ENCODE data around the gene FTHL17.

The FTHL17 gene

DNA sequence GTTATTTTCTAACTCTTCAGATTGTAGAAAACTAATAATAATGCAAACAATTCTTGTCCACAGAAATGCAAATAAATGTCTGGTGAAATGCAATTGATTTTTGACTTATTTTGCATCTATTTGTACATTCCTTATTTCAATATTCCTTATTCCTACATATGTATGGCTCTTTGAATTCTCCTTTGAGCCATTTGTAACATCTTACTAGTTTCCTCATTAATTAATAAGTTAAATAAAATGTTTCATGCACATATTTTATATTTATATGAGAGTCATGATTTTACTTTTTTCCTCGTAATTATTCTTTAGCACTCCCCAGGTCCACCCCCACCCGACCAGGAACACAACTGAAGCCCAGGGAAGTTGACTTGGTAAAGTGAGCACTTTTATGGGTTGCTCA is 2.7 kb upstream of the FTHL17 start:
- in situ Hi-C loops (cut with MboI; ENCODE audit: low sequenced_read_pairs, unreplicated experiment), result no loop called here
- DNase-seq (ENCODE audit: low spot score), result no peak
- TF ChIP-seq CTCF (IDR thresholded peaks at IDR 0.05; ENCODE audit: borderline replicate concordance, control extremely low read depth, extremely low read depth, insufficient read depth, missing control alignments), result no peak

GRCh38 chrX:31071262-31071661 is 579 bp downstream of the FTHL17 start:
- TF ChIP-seq CTCF (IDR thresholded peaks at IDR 0.05; ENCODE audit: borderline replicate concordance, control extremely low read depth, extremely low read depth, insufficient read depth, missing control alignments), result no peak
- DNase-seq (ENCODE audit: low spot score), result no peak
- in situ Hi-C loops (cut with MboI; ENCODE audit: low sequenced_read_pairs, unreplicated experiment), result no loop called here

GRCh38 chrX:31070057-31070468 is 1.8 kb downstream of the FTHL17 start:
- in situ Hi-C loops (cut with MboI; ENCODE audit: low sequenced_read_pairs, unreplicated experiment), result no loop called here
- no peak for TF ChIP-seq CTCF (IDR thresholded peaks at IDR 0.05; ENCODE audit: borderline replicate concordance, control extremely low read depth, extremely low read depth, insufficient read depth, missing control alignments)
- peak; percentile 26 for DNase-seq (ENCODE audit: low spot score)

GRCh38 chrX:31063114-31063513 is 8.7 kb downstream of the FTHL17 start:
- DNase-seq (ENCODE audit: low spot score), result no peak
- no peak for TF ChIP-seq CTCF (IDR thresholded peaks at IDR 0.05; ENCODE audit: borderline replicate concordance, control extremely low read depth, extremely low read depth, insufficient read depth, missing control alignments)
- in situ Hi-C loops (cut with MboI; ENCODE audit: low sequenced_read_pairs, unreplicated experiment), result no loop called here

GRCh38 chrX:31061091-31061490 is 10.8 kb downstream of the FTHL17 start:
- in situ Hi-C loops (cut with MboI; ENCODE audit: low sequenced_read_pairs, unreplicated experiment), result no loop called here
- DNase-seq (ENCODE audit: low spot score), result no peak
- no peak for TF ChIP-seq CTCF (IDR thresholded peaks at IDR 0.05; ENCODE audit: borderline replicate concordance, control extremely low read depth, extremely low read depth, insufficient read depth, missing control alignments)

- TF ChIP-seq CTCF (IDR thresholded peaks at IDR 0.05; ENCODE audit: borderline replicate concordance, control extremely low read depth, extremely low read depth, insufficient read depth, missing control alignments), result no peak
- DNase-seq (ENCODE audit: low spot score), result no peak
Measured at GRCh38 chrX:31060016-31060415, 11.8 kb downstream of the FTHL17 start.

GRCh38 chrX:31058284-31058683 is 13.6 kb downstream of the FTHL17 start:
- DNase-seq (ENCODE audit: low spot score), result no peak
- in situ Hi-C loops (cut with MboI; ENCODE audit: low sequenced_read_pairs, unreplicated experiment), result no loop called here
- TF ChIP-seq CTCF (IDR thresholded peaks at IDR 0.05; ENCODE audit: borderline replicate concordance, control extremely low read depth, extremely low read depth, insufficient read depth, missing control alignments), result no peak

More at GRCh38 chrX:31060016-31060415, 11.8 kb downstream of the FTHL17 start:
- in situ Hi-C loops (cut with MboI; ENCODE audit: low sequenced_read_pairs, unreplicated experiment), result no loop called here

Measured in GM13976 (cell line).